ENCODE data around the gene CHRM4.
"Not testable (repeated sequence)": the region's sequence is repeated elsewhere in the genome, so short reads cannot be mapped to it uniquely, and the experiment has no call there.

The CHRM4 gene

DNA sequence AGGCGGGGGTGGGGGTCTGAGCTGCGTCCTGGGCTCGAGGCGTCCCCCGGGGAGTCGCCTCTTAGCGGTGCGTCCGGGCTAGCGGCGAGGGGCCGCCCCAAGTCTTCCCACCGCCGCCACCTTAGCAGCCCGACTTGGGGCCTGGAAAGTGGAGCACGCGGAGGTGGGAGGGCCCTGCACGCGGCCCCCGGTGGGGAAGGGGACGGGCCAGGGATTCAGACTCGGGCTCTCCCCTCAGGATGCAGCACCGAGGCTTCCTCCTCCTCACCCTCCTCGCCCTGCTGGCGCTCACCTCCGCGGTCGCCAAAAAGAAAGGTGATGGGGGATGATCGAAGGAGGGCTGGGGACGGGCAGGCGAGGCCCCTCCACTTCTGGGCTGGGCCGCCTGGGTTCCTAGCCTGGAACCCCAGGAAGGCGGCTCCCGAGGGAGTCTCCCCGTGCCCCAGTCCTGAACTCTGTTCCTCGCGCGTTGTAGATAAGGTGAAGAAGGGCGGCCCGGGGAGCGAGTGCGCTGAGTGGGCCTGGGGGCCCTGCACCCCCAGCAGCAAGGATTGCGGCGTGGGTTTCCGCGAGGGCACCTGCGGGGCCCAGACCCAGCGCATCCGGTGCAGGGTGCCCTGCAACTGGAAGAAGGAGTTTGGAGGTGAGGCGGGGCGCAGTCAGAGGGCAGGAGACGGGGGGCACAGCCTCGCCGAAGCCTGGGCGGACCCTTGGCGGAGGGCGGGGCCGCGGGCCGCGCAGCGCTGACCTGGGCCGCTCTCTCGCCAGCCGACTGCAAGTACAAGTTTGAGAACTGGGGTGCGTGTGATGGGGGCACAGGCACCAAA is 9.5 kb downstream of the CHRM4 start:
- no peak for DNase-seq (ENCODE audit: low spot score)

DNA sequence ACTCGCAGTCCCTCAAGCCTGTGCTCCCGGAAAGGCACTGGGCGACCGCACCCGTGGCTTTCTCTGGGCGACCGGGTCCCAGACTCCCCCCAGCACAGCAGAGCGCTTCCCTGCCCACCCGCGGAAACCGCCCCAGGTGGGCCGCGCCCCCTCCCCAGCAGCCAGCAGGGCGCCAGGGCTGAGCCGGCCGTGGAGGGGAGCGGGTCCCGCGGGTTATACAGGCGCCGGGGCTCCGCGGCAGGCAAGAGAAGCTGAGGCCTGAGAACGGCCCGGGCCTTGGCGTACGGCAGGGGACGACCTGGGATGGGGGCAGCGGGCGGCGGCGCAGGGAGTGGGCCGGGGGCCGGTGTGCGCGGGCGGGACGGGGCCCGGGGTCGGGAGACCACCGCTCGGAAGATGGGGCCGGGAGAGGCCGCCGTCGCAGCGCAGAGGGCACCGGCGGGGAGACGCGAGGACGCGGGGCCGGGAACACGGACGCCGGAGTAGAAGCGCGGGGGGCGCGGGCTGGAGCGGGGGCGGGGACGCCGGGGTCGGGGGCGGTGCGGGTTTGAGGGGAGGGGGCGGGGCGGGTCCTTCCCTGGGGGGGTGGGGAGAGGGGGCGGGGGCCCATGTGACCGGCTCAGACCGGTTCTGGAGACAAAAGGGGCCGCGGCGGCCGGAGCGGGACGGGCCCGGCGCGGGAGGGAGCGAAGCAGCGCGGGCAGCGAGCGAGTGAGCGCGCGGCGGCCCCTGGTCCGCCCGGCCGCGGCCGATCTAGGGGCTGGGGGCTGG is 10.3 kb downstream of the CHRM4 start, which contains the start of gene MDK:
MDK (plus strand) TSS at position 622 of the 771 bp plus-strand sequence. CDS start 389 bp downstream, outside the sequence.
- DNase-seq (ENCODE audit: low spot score) = no peak

- DNase-seq (ENCODE audit: low spot score) = peak; percentile 44
Observed at GRCh38 chr11:46380340-46381047, 11.1 kb downstream of the CHRM4 start.

- not testable (repeated sequence) for DNase-seq (ENCODE audit: low spot score)
Observed at GRCh38 chr11:46379482-46380293, 11.9 kb downstream of the CHRM4 start.

- no peak for DNase-seq (ENCODE audit: low spot score)
Observed at GRCh38 chr11:46378811-46379481, 12.6 kb downstream of the CHRM4 start.

DNA sequence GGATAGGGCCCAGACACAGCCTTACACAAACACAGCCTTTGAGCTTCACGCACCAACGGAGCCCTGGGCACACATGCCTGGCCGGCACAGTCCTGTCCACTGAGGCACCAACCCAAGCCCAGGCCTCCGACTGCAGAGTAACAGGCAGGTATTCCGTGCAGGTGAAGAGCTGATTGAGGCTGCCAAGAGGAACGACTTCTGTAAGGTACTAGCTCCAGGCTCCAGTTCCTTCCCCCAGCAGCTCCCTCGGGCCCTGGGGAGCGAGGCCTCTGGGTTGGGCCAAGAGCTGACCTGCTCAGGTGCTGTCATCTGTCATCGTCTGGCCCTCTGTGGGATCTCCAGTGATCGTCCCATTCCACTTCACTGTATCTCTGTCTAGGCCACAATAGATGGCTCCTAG is 13.3 kb downstream of the CHRM4 start:
- DNase-seq (ENCODE audit: low spot score) = no peak

- no peak for DNase-seq (ENCODE audit: low spot score)
Observed at GRCh38 chr11:46377831-46378230, 13.7 kb downstream of the CHRM4 start.

GRCh38 chr11:46377290-46377689 is 14.3 kb downstream of the CHRM4 start:
- no peak for DNase-seq (ENCODE audit: low spot score)

GRCh38 chr11:46376258-46377050 is 15.1 kb downstream of the CHRM4 start:
- DNase-seq (ENCODE audit: low spot score) = no peak

DNA sequence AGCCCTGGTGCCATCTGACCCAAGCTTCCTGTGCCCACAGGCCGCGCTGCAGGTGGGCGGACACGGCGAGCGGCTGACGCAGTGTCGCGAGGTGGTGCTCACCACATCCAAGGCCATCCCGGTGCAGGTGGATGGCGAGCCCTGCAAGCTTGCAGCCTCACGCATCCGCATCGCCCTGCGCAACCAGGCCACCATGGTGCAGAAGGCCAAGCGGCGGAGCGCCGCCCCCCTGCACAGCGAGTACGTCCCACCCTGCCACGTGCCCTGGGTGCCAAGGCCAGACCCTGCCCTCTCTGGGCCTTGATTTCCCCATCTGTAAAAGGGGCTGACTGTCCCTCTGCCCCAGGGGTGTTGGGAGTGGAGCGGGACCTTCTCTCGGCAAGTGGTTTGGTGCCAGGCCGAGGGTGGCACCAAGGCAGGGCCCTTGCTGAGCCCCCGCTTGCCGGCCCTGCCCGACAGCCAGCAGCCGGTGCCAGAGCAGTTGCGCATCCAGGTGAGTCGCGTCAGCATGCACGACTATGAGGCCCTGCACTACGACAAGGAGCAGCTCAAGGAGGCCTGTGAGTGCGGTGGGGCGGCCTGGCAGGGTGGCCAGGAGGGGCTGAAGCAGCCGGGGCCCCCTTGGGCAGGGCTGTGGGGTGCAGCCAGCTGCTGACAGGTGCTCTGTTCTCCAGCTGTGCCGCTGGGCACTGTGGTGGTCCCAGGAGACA is 16.0 kb downstream of the CHRM4 start:
- DNase-seq (ENCODE audit: low spot score) = no peak

DNA sequence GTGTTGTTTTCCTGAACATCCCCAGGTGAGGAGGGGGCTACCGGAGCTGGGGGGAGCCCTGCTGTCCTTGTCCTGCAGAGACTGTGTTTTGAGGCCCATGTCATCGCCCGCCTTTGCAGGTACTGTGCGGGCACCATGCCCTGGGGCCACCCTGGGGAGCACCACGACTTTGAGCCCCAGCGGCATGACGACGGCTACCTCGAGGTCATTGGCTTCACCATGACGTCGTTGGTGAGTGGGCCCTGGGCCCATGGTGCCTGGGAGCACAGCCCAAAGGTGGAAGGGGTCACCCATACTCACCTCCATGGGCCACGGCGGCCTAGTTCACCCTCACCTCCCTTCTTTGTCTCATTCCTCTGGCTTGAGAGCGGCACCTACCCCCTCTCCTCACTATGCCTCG is 16.8 kb downstream of the CHRM4 start:
- no peak for DNase-seq (ENCODE audit: low spot score)

DNA sequence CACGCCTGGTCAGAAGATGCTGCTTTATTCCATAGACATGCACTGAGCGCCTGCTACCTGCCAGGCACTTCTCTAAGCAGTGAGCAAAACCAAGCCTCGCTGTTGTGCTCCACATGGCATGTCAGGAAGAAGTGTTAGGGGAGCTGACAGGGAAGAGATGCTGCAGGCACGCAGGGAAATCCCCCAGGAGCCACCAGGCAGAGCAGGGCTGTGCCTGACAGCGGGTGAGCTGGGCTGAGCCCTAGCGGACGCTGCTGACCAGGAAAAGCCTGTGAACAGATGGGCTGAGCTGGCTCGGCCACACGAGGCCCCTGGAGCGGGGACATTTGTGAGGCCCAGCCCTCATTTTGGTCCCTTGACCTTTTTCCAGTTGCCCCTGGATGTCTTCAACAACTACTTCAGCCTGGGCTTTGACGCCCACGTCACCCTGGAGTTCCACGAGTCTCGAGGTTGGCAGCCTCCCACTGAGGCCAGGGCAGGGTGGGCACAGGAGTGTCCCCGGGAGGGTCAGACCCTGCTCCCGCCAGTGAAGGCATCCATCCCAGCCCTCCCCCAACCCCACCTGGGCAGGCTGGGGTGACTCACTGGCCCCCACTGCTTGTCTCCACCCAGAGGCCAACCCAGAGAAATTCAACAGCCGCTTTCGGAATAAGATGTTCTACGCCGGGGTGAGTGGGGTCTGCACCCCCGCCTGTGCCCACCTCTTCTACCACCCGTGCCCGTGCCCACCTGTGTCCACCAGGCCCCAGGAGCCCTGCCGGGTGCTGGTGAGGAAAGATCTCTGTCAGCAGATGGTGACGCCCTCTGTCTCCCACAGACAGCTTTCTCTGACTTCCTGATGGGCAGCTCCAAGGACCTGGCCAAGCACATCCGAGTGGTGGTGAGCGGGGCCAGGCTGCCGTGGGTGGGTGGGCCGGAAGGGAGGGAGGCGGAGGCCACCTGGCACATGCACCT is 17.5 kb downstream of the CHRM4 start:
- no peak for DNase-seq (ENCODE audit: low spot score)

DNA sequence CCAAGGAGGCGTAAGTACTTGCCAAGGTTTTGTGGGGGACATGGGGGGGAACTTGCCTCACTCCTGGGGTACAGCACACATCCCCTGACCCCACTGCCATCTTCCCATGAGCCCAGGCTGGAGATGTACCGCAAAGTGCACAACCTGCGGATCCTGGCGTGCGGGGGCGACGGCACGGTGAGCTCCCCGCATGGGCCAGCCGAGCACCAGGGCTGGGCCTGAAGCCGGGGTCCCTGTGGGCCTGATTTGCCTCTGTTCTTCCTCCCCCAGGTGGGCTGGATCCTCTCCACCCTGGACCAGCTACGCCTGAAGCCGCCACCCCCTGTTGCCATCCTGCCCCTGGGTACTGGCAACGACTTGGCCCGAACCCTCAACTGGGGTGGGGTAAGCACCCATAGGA is 19.1 kb downstream of the CHRM4 start:
- not testable (repeated sequence) for DNase-seq (ENCODE audit: low spot score)

GRCh38 chr11:46372086-46372485 is 19.5 kb downstream of the CHRM4 start:
- no peak for DNase-seq (ENCODE audit: low spot score)

GRCh38 chr11:46371262-46371661 is 20.3 kb downstream of the CHRM4 start:
- not testable (repeated sequence) for DNase-seq (ENCODE audit: low spot score)

- no peak for DNase-seq (ENCODE audit: low spot score)
Observed at GRCh38 chr11:46370253-46370652, 21.3 kb downstream of the CHRM4 start.

- peak; percentile 50 for DNase-seq (ENCODE audit: low spot score)
Observed at GRCh38 chr11:46369458-46370152, 22.0 kb downstream of the CHRM4 start.

DNA sequence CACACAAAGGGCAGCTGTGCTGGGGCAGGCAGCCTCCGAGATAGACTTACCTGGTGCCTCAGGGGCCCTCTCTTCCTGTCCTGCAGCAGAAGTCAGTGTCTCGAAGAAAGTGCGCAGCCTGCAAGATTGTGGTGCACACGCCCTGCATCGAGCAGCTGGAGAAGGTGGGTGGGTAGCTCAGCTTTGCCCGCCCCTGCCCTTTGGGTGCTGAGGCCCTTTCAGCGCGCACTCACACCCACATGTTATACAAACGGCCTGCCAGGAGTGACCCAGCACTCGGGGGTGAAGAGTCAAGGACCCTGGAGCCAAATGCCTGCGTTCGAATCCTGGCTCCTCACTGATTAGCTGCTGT is 23.7 kb downstream of the CHRM4 start:
- DNase-seq (ENCODE audit: low spot score) = no peak

Data from CD4-positive, alpha-beta T cell treated with Interleukin-2 at 100 ng/mL for 4 hours (primary cell).